GM10266 (cell line): Measurements from ENCODE around the gene CXXC4.

Experiments used
- DNase-seq: peaks from one replicate; pipeline ENCODE4 v3.0.0; 2012; ENCODE audit errors: extremely low spot score
- TF ChIP-seq, protein P1 (sequence below): IDR thresholded peaks from 2 replicates; pipeline ENCODE4 v1.5.1; 2012; ENCODE audit warnings: mild to moderate bottlenecking, low read depth; ENCODE audit not compliant: control insufficient read depth, insufficient read depth; ENCODE audit errors: missing control alignments

Gene CXXC4

DNA sequence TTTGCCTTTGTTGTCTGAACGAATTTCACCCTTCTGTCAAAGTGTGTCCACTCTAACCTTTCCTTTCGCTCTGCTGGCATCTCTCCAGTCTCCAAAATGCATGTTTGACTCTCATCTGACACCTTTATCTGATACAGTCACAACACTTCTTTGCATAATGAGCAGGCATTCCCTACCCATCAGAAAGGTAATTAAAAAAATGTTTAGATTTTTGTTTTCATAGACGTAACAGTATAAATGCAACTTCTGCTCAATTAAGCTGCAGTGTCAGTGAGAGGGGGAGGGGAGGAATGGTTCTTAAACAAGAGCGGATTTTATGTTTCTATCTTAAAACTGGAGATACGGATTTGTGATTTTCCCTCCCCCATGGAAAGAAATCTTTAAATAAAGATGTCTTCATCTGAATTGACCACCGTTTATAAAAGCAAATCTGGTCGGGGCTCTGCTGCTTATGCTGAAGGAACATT, 70.2 kb downstream of the CXXC4 start:
- TF ChIP-seq, protein P1, sequence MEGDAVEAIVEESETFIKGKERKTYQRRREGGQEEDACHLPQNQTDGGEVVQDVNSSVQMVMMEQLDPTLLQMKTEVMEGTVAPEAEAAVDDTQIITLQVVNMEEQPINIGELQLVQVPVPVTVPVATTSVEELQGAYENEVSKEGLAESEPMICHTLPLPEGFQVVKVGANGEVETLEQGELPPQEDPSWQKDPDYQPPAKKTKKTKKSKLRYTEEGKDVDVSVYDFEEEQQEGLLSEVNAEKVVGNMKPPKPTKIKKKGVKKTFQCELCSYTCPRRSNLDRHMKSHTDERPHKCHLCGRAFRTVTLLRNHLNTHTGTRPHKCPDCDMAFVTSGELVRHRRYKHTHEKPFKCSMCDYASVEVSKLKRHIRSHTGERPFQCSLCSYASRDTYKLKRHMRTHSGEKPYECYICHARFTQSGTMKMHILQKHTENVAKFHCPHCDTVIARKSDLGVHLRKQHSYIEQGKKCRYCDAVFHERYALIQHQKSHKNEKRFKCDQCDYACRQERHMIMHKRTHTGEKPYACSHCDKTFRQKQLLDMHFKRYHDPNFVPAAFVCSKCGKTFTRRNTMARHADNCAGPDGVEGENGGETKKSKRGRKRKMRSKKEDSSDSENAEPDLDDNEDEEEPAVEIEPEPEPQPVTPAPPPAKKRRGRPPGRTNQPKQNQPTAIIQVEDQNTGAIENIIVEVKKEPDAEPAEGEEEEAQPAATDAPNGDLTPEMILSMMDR: no peak
- no peak for DNase-seq

DNA sequence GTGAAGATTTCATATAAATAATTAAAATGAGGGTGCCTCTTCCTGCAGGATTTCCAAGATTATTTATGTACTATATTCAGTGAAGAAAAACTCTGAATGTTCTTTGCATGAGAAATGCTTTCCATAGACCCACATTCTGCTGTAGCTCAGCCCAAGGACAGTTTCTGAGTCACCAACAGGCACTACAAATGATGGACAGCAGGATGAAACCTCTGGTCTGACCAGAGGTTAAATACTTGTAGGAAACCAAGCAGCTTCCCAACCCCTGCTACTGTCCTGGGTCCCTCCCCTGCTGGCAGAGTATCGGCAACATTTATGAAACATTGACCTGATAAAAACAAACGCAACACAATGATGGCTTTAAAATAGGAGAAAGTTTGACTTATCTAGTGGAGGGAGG, 73.1 kb downstream of the CXXC4 start:
- DNase-seq: no peak
- TF ChIP-seq, protein P1: no peak

DNA sequence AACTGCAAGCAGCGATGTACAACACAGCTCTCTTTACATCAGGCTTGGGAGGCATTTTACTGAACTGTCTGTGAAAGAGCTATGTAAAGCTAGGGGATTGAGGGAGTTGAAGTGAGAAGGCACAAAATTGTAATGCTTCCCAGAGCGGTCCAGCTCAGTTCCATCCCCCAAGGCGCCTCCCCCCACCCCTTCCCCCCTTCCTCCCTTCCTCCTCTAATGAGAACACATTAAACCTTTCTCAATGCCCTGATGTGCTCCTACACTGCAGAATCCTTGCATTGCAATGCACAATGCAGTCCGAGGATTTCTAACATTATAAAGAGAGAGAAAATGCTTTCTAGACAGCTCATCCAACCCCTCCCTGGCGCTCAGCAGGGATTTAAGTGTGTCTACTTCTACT, 73.9 kb downstream of the CXXC4 start:
- no peak for DNase-seq
- TF ChIP-seq, protein P1: no peak
